NCI-H2029 treated with DMSO at 0.1 percent for 48 hours (cell line): ENCODE results near the gene PPME1.

Experiments used
- DNase-seq: peaks from one replicate; lab custom pipeline; 2025; lab: John Stamatoyannopoulos, UW

The PPME1 gene

GRCh38 chr11:74159642-74160041, 11.4 kb upstream of the PPME1 start:
- DNase-seq, result no peak

GRCh38 chr11:74162681-74163467, 8.2 kb upstream of the PPME1 start:
- DNase-seq, result no peak

GRCh38 chr11:74168838-74169237, 2.3 kb upstream of the PPME1 start:
- DNase-seq, result no peak

DNA sequence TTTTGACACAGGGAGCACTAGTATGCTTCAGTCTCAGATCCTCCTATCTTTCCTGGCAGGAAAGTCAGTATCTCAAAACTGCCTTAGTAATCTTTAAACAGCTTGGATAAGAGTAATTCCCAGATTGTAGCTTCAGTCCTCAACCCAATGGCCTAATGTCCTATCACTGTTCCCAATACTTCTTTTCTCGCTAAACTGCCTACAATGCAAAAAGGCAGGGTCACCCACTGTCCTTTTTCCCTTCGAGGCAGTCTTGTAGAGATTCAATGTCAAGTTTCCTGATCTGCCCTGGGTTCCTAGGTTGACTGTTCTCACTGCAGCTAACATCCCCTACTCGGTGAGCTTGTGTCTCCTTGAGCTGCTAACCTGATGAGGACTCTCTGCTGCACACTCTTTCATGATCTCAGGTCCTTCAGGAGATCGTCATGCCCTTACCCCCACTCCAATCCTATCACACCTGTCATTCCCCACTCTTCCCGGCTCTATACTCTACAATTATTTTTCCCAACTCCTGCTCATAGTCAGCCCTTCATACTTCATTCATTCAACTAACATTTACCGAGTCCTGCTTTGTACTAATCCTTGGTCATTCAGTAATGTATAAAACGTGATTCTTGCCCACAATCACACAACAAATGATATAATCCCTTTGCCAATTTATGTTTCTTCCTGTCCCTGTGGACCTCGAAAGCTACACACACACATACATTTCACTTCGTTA, 1.2 kb upstream of the PPME1 start:
- DNase-seq, result no peak

GRCh38 chr11:74171630-74171968, 510 bp downstream of the PPME1 start:
- no peak for DNase-seq

DNA sequence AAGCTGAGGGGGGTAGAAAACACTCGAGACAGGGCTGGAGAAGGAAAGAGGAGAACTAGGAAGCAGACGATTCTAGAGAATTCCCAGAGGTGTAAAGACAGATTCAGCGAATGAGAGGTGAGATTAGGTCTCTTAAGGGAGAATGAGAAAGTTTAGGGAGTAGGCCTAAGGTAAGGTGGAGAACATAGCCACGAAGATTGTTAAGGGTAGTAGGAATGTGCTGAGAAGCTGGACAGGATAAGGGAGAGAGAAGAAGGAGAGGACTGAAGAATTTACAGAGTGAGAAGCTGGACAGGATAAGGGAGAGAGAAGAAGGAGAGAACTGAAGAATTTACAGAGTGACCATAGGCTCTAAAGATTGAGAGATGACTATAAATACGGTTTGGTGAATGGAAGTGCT, 908 bp downstream of the PPME1 start:
- DNase-seq, result no peak

DNA sequence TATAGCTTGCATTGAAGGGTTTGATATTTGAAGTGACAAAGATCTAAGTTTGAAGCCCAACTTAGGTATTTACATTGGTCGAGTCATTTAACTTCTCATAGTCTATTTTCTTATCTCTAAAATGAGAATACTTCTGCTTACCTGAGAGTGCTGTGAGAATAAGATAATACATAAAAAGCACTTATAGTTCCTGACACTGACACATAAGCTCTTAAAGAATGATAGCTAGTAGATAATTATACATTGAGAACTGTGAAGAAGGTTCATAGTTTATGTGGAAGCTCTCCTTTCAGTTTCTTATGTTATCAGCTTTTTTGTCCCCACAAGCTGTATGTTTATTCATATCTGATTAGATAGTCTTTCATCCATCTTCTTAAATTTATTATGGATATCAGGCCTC, 4.8 kb downstream of the PPME1 start:
- no peak for DNase-seq

GRCh38 chr11:74179234-74180052, 8.4 kb downstream of the PPME1 start:
- no peak for DNase-seq

- no peak for DNase-seq
These were observed 11.5 kb downstream of the PPME1 start for GRCh38 chr11:74182635-74183034.

DNA sequence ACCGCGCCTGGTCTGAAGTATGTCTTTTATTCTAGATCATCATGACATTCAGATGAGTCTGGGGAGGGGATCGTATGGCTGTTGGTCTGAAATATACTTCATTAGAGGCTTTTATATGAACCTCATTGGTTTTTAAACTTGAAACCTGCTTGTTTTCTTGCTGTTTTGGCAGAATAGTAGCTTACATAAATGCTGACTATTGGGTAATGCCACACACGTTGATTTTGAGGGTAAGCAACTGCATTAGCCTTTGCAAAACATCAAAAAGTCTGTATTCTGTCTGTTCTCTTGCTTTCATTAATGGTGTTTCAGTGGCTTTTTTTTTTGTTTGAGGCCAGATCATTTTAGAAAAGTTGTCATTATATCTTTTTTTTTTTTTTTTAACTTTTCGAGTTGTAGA, 14.2 kb downstream of the PPME1 start:
- DNase-seq, result no peak

GRCh38 chr11:74185695-74186094, 14.6 kb downstream of the PPME1 start:
- no peak for DNase-seq

DNA sequence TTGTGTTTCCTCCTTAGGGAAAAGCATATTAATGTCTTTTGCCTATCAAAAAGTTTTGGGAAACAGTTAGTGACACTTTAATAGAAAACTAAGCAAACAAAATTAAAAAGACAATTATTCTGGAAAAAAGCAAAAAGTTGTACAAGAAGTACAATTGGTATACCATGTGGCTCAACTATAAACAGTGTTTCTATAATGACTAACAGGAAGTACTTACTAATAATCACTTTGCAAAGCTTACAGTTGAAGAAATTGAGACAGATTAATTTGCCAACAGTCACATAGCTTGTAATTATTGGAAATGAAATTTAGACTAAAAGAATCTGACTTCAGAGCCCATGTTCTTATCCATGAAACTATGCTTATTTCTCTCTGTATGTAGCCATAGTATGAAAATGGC, 24.7 kb downstream of the PPME1 start:
- no peak for DNase-seq

DNA sequence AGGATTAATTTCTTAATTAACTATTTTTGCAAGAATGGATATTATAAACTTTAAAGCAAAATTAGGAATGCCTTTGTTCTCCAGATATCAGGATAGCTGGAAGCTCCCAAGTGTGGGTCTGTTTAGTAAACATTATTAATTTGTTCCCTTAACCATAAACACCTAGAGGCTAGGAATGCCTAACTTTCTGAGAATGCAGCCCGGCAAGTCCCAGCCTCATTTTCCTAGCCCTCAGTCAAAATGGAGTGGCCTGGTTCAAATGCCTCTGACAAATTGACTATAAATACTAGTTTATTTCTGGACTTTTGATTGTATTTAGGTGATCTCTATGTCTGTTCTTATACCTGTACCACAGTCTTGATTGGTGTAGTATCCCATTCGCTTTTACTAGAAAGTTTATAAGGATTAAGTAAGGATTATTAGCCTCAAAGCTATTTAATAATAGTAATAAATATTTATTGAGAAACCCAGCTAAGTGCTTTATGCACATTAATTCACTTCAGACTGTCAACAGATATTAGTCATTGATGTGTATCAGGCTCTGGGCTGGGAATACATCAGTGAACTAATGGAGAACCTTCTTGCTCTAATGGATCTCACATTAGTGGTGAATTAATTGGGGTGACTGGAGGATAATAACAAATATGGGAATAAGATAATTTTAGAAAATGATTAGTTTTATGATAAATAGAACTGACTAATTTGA, 25.8 kb downstream of the PPME1 start:
- DNase-seq, result no peak

DNA sequence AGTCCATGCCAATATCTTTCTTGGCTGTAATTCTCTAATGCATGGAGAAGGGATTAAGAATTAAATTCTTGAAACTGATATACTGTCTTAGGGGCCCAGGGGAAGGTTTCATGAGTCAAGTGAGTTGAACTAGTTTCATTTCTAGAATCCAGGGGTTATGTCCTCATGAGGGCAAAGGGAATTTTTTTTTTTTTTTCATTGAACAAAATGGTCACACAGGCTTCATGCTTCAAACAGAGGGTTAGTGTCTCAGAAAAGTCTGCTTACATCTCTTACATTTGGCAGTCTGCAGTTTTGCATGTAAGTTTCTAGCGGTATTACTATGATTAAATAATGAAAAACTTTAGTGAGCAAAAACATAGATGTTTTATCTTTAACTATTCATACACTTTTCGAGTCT, 32.9 kb downstream of the PPME1 start:
- no peak for DNase-seq

DNA sequence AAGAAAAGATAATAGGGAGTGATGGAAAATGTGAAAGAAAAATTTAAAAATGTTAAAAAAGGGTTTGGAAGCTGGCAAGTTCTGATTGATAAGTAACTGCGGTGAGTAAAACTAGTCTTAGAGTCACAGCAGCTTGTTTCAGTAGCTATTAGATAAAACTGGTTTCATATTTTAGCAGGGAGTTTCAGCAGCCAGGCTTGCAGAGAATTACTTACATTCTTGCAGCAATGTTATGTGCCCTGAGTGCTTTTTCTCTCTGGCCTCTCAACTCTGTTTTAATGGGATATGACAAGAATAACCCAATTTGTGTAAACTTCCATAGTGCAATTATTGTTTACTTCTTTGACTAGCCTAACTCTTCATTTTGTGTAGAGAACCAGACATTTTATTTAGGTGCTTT, 33.6 kb downstream of the PPME1 start:
- no peak for DNase-seq

- DNase-seq, result no peak
These were observed 34.1 kb downstream of the PPME1 start for GRCh38 chr11:74205181-74205580.

- no peak for DNase-seq
These were observed 35.7 kb downstream of the PPME1 start for GRCh38 chr11:74206746-74207145.

DNA sequence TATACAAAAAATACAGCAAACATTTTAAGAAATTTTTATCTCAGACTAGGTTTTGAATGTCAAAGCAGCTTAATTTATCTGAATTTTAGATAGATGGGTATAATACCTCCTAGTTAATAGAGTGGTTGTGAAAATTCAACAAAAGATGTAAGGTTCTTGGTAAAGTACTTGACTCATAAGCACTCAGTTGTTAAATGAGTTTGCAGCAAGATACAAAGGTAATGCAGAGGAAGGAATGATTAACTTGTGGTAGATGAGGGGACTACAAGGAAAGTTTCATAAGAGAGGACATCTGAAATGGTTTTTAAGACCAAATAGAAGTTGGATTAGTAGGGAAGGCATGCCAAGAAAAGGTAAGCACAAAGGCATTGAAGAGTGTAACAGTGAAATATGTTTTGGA, 37.4 kb downstream of the PPME1 start:
- DNase-seq, result no peak

DNA sequence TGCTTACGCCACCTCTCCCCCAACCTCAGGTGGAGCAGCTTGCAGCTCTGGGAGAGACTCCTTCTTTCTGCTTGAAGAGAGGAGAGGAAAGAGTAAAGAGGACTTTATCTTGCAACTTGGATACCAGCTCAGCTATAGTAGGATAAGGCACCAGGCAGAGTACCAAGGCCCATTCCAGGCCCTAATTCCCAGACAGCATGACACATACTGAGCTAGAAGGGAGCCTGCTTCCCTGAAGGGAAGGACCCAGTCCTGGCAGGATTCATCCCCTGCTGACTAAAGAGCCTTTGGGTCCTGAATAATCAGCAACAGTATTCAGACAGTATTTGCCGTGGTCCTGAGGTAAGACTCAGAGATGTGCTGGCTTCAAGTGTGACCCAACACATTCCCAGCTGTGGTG, 41.4 kb downstream of the PPME1 start:
- no peak for DNase-seq

DNA sequence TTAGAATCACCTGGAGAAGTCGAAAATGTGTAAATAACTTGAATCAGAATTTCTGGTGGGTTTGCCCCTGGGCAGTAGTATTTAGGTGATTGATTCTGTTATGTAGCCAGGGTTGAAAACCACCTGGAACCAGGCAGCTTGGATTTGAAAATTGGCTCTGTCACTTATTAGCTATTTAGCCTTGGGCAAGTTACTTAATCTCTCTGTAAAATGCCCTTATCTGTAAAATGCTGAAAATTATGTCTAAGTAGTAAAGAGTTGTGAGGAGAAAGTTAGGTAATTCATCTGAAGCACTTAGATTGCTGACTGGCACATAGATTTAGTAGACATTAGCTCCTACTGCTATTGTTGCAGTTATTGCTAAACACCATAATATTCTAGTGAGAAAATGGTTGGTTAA, 49.3 kb downstream of the PPME1 start:
- DNase-seq, result no peak

DNA sequence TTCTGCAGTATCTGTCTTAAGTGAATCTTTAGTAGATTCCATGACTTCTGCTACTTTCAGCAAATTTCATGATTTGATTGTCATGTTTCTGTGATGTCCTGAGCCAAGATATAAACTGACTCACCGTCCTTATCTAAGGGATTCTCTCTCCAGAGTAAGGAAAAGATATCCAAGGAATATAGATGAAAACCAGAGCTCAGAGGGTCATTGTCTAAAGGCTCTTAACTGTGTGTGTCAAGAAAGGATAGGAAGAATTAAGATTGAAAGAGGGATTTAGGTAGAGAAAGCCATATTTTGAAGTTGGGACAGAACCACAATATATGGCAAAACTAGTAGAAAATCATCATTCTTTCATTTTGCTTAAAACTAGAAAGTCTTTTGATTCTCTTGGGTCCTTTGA, 50.7 kb downstream of the PPME1 start:
- DNase-seq, result no peak

- no peak for DNase-seq
These were observed 54.5 kb downstream of the PPME1 start for GRCh38 chr11:74225565-74225964.
